IMR-90 (cell line): Measurements from ENCODE around the gene FBXO41. TPM values are rescaled to one million over a fixed set of nuclear protein-coding genes. Genes with fewer than 3 reads are reported as not detected.

Source experiments
- ATAC-seq: fragments of 200-7000 bp; cut with Tn5 transposase; 2 replicates; pipeline ENCODE4 v1.9.1; 2020; ENCODE audit warnings: low read depth, mild to moderate bottlenecking, moderate library complexity
- BruUV-seq: library from RNA; stranded (reverse); fragments of 400-500 nt; replicated peaks from 2 replicates; lab custom pipeline; 2021; lab: Mats Ljungman, UMichigan
- CTCF ChIA-PET: fragments of 300-600 bp; formaldehyde crosslinking; extraction: SDS; loops from one replicate; lab custom pipeline; 2021; ENCODE audit warnings: antibody characterized with exemption; lab: Yijun Ruan, JAX
- POLR2A ChIA-PET: fragments of 300-600 bp; sonication (Branson Sonifier 250); formaldehyde crosslinking; loops from one replicate; lab custom pipeline; 2022; ENCODE audit warnings: antibody characterized with exemption; ENCODE audit not compliant: unreplicated experiment; lab: Charles Lee
- DNase-seq: peaks from one replicate; pipeline ENCODE4 v3.0.0; 2013
- H2AFZ ChIP-seq: replicated peaks from 2 replicates; pipeline ENCODE3; 2013; ENCODE audit warnings: low read length, mild to moderate bottlenecking; ENCODE audit not compliant: poor library complexity
- H2AK5ac ChIP-seq: 2 replicates; pipeline ENCODE4 v1.6.1; 2013; ENCODE audit warnings: low read depth, low read length, inconsistent platforms
- H2AK9ac ChIP-seq: replicated peaks from 2 replicates; pipeline ENCODE3; 2013; ENCODE audit warnings: mild to moderate bottlenecking, low read depth, low read length, moderate library complexity; ENCODE audit not compliant: poor library complexity
- H2BK120ac ChIP-seq: 2 replicates; pipeline ENCODE4 v1.6.1; 2013; ENCODE audit warnings: low read depth, low read length, inconsistent platforms
- H2BK15ac ChIP-seq: 3 replicates; pipeline ENCODE4 v1.6.1; 2013; ENCODE audit warnings: low read depth, low read length, inconsistent platforms
- H2BK20ac ChIP-seq: 2 replicates; pipeline ENCODE4 v1.6.1; 2013; ENCODE audit warnings: low read depth, mild to moderate bottlenecking, inconsistent platforms, low read length, moderate library complexity
- H2BK5ac ChIP-seq: 2 replicates; pipeline ENCODE4 v1.6.1; 2013; ENCODE audit warnings: mild to moderate bottlenecking, low read depth, low read length, inconsistent platforms; ENCODE audit not compliant: poor library complexity, severe bottlenecking
- H3K14ac ChIP-seq: replicated peaks from 2 replicates; pipeline ENCODE4 v1.6.1; 2013; ENCODE audit warnings: low read depth, low read length, inconsistent platforms
- H3K18ac ChIP-seq: 2 replicates; pipeline ENCODE4 v1.6.1; 2013; ENCODE audit warnings: low read depth, low read length, control low read depth
- H3K23ac ChIP-seq: 2 replicates; pipeline ENCODE4 v1.6.1; 2013; ENCODE audit warnings: low read depth, low read length, inconsistent platforms
- H3K27ac ChIP-seq: 2 replicates; pipeline ENCODE4 v1.5.1; 2013; ENCODE audit warnings: mild to moderate bottlenecking, control low read depth, low read length; ENCODE audit not compliant: insufficient read depth
- H3K27me3 ChIP-seq: 2 replicates; pipeline ENCODE4 v1.6.1; 2013; ENCODE audit warnings: low read length; ENCODE audit not compliant: control insufficient read depth, insufficient read depth
- H3K36me3 ChIP-seq: 2 replicates; pipeline ENCODE4 v1.6.1; 2013; ENCODE audit warnings: low read length, mixed read lengths; ENCODE audit not compliant: control insufficient read depth, insufficient read depth
- H3K4ac ChIP-seq: 2 replicates; pipeline ENCODE4 v1.6.1; 2013; ENCODE audit warnings: low read depth, low read length, inconsistent platforms
- H3K4me1 ChIP-seq: 2 replicates; pipeline ENCODE4 v1.6.1; 2013; ENCODE audit warnings: low read length, mixed read lengths; ENCODE audit not compliant: control insufficient read depth, insufficient read depth
- H3K4me2 ChIP-seq: 2 replicates; pipeline ENCODE4 v1.6.1; 2013; ENCODE audit warnings: low read depth, mild to moderate bottlenecking, control low read depth, low read length, moderate library complexity
- H3K4me3 ChIP-seq: 2 replicates; pipeline ENCODE4 v1.5.1; 2013; ENCODE audit warnings: low read depth, mild to moderate bottlenecking, control low read depth, low read length, moderate library complexity; ENCODE audit not compliant: insufficient read depth
- H3K56ac ChIP-seq: 2 replicates; pipeline ENCODE4 v1.6.1; 2013; ENCODE audit warnings: low read length, inconsistent platforms; ENCODE audit not compliant: insufficient read depth; ENCODE audit errors: extremely low read depth
- H3K79me1 ChIP-seq, 2 experiments: 2 replicates each; pipeline ENCODE4 v1.6.1; 2013; ENCODE audit warnings: low read length in 2 of 2, inconsistent platforms in 1 of 2, low read depth in 1 of 2
- H3K9ac ChIP-seq: 2 replicates; pipeline ENCODE4 v1.6.1; 2013; ENCODE audit warnings: low read depth, low read length, control low read depth
- H3K9me1 ChIP-seq: 2 replicates; pipeline ENCODE4 v1.6.1; 2013; ENCODE audit warnings: low read length, inconsistent platforms; ENCODE audit not compliant: insufficient read depth
- H3K9me3 ChIP-seq: 2 replicates; pipeline ENCODE4 v1.6.1; 2013; ENCODE audit warnings: low read length; ENCODE audit not compliant: control insufficient read depth, insufficient read depth
- H4K20me1 ChIP-seq: 2 replicates; pipeline ENCODE4 v1.6.1; 2013; ENCODE audit warnings: low read length, inconsistent platforms; ENCODE audit not compliant: insufficient read depth
- H4K5ac ChIP-seq: 2 replicates; pipeline ENCODE4 v1.6.1; 2013; ENCODE audit warnings: mild to moderate bottlenecking, low read depth, low read length, control low read depth
- H4K8ac ChIP-seq, 2 experiments: 2 replicates each; pipeline ENCODE4 v1.6.1; 2013; ENCODE audit warnings: low read depth in 2 of 2, low read length in 2 of 2, control low read depth in 1 of 2, inconsistent platforms in 1 of 2
- H4K91ac ChIP-seq: 2 replicates; pipeline ENCODE4 v1.6.1; 2013; ENCODE audit warnings: low read depth, low read length, inconsistent platforms; ENCODE audit not compliant: insufficient read depth
- CEBPB ChIP-seq: IDR thresholded peaks from 2 replicates; pipeline ENCODE4 v1.6.1; 2012; ENCODE audit warnings: low read depth, low read length, improper control_type of control experiment
- MAFK ChIP-seq: IDR thresholded peaks from 2 replicates; pipeline ENCODE4 v1.6.1; 2012; ENCODE audit warnings: low read depth, low read length, improper control_type of control experiment
- WGBS, 2 experiments: methylation state at CpG; one replicate each; pipeline versions ENCODE4 v1.1.5 to v1.1.7; 2013; ENCODE audit warnings: missing lambda C conversion rate in 2 of 2; ENCODE audit not compliant: insufficient read length in 1 of 2; ENCODE audit errors: extremely low coverage in 2 of 2; 5-methylcytosine and 5-hydroxymethylcytosine counted together
- dilution Hi-C: fragments of 300-500 bp; cut with HindIII; formaldehyde crosslinking; loops from one replicate; pipeline ENCODE4 v1.14.3; 2018; ENCODE audit warnings: low sequenced_read_pairs; ENCODE audit not compliant: unreplicated experiment
- in situ Hi-C: fragments of 300-500 bp; cut with MboI; formaldehyde crosslinking; loops from 3 replicates; pipeline ENCODE4 v1.14.3; 2019; ENCODE audit warnings: low sequenced_read_pairs, inconsistent platforms, mixed read lengths
- intact Hi-C: fragments of 100-400 bp; cut with micrococcal nuclease; formaldehyde crosslinking; loops from 2 replicates; pipeline ENCODE4 v1.10.0; 2022
- polyA plus RNA-seq, 3 experiments: library from polyadenylated mRNA; depleted of rRNA; stranded (reverse); fragments of >200 nt; gene quantifications; 2 replicates each; pipeline ENCODE4 v1.2.3, GENCODE V29; 2012; ENCODE audit warnings: low replicate concordance in 1 of 3
- total RNA-seq: library from RNA; depleted of rRNA; stranded (reverse); fragments of >200 nt; gene quantifications from 2 replicates; pipeline ENCODE4 v1.2.3, GENCODE V29; 2012

The FBXO41 gene
- total and polyA plus RNA-seq, 2 of the 4 experiments (the other 2 are of a cell fraction), result 0.54 to 3.7 TPM

- no peak overlapping the region for H2BK15ac ChIP-seq
- TF ChIP-seq CEBPB (peak; percentile 22; the same call in 1 of the 2 replicates), MAFK (no peak)
- H3K14ac ChIP-seq, result no peak overlapping the region
- H3K36me3 ChIP-seq, result peaks cover 52% of the 10 kb centered on the region
- no peaks in the 10 kb centered on the region for H3K9me3 ChIP-seq
- peaks cover 3% of the 10 kb centered on the region for H3K9me1 ChIP-seq
- H2BK120ac ChIP-seq, result no peak overlapping the region
- DNase-seq (peak; percentile 63), ATAC-seq (0 out of 2 replicates have a peak, but pooled peaks have one; percentile 22)
- H3K56ac ChIP-seq, result no peak overlapping the region
- no peak overlapping the region for H2AK5ac ChIP-seq
- H2AK9ac ChIP-seq, result no peak overlapping the region
- peaks cover 50 to 57% of the 10 kb centered on the region in 2 experiments for H3K79me1 ChIP-seq
- POLR2A ChIA-PET, result no interaction called here
- H3K18ac ChIP-seq, result no peak overlapping the region
- H4K5ac ChIP-seq, result no peak overlapping the region
- no peak overlapping the region for H2BK5ac ChIP-seq
- no peak overlapping the region for H3K23ac ChIP-seq
- H3K4ac ChIP-seq, result no peak overlapping the region
- in situ Hi-C loops (no loop called here), intact Hi-C loops (no loop called here), dilution Hi-C loops (no loop called here)
- H3K4me3 ChIP-seq, result no peak overlapping the region
- H4K8ac ChIP-seq, result no peak overlapping the region
- no peak overlapping the region for H3K9ac ChIP-seq
- CTCF ChIA-PET, result interaction anchor here (0.9 kb wide), 1 partner anchor 8 kb away, joined by 6 read pairs; no protein-coding TSS in a partner anchor
- no peak overlapping the region for H3K27ac ChIP-seq
- H4K91ac ChIP-seq, result no peak overlapping the region
- H3K4me1 ChIP-seq, result peaks cover 4% of the 10 kb centered on the region; the same call in 1 of the 2 replicates
- H3K27me3 ChIP-seq, result no peaks in the 10 kb centered on the region
- 78% methylated on average over 4 of the region's 5 CpGs; no CpG with 5 or more reads in 1 of the 2 experiments for WGBS, 2 experiments
- peaks cover 37% of the 10 kb centered on the region for H4K20me1 ChIP-seq
- H3K4me2 ChIP-seq, result no peak overlapping the region
- H2AFZ ChIP-seq, result no peak overlapping the region
- BruUV-seq, result no TSS peak
- H2BK20ac ChIP-seq, result no peak overlapping the region
Observed at GRCh38 chr2:73243884-73244570, 40.3 kb downstream of the FBXO41 start.
